HG02970 (cell line): ENCODE data around the gene GIPR.
"Not testable (repeated sequence)": the region's sequence is repeated elsewhere in the genome, so short reads cannot be mapped to it uniquely, and the experiment has no call there.

Experiments
- ATAC-seq: cut with Tn5 transposase; IDR thresholded peaks from one replicate; pipeline ENCODE4 v1.9.1; 2021; ENCODE audit warnings: mild to moderate bottlenecking, moderate library complexity, moderate number of reproducible peaks; ENCODE audit not compliant: unreplicated experiment, low FRiP score

Gene GIPR

DNA sequence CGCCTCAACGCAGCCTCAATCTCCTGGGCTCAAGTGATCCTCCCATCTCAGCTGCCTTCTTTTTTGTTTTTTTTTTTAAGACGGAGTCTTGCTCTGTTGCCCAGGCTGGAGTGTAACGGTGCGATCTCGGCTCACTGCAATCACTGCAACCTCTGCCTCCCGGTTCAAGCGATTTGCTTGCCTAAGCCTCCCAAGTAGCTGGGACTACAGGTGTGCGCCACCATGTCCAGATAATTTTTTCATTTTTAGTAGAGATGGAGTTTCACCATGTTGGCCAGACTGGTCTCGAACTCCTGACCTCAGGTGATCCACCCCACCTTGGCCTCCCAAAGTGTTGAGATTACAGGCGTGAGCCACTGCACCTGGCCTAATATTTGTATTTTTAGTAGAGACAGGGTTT is 52.0 kb downstream of the GIPR start:
- not testable (repeated sequence) for ATAC-seq

DNA sequence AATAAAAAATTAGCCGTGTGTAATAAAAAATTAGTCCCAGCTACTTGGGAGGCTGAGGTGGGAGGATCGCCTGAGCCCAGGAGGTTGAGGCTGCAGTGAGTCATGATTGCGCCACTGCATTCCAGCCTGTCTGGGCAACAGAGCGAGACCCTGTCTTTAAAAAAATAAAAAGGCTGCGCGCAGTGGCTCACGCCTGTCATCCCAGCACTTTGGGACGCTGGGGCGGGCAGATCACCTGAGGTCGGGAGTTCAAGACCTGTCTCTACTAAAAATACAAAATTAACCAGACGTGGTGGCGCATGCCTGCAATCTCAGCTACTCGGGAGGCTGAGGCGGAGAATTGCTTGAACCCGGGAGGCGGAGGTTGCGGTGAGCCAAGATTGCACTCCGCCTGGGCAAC is 60.7 kb downstream of the GIPR start:
- not testable (repeated sequence) for ATAC-seq

DNA sequence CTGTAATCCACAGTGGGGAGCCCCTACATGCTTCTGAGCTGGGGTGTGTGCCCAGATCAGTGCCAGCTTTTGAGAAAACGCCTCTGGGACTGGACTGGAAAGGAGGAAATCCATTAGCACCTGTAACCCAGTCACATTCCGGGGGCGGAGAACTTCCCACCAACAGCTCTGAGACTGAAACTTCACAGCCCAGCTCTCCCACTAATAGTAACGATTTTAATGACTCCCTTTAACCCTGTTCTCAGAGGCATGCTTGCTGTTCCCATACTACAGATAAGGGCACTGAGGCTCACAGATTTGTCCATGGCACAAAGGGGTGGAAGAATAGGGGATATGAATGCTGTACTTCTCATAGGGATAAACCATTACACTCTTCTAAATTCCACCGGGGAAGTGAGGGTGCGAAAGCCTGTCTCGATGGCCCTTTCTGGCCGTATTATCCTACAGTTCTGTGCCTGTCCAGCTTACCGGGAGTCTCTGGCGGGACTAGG is 61.8 kb downstream of the GIPR start:
- ATAC-seq = no peak

GRCh38 chr19:45730368-45731288 is 62.6 kb downstream of the GIPR start, which contains the start of gene FBXO46:
Gene FBXO46, minus strand, starts transcription at chr19:45730896. Its CDS starts 17,401 bp downstream, at chr19:45713495.
- ATAC-seq = peak; percentile 91
